Measurements from ENCODE around the gene FRMD7.
"Not testable (repeated sequence)": the region's sequence is repeated elsewhere in the genome, so short reads cannot be mapped to it uniquely, and the experiment has no call there.

FRMD7 gene, protein sequence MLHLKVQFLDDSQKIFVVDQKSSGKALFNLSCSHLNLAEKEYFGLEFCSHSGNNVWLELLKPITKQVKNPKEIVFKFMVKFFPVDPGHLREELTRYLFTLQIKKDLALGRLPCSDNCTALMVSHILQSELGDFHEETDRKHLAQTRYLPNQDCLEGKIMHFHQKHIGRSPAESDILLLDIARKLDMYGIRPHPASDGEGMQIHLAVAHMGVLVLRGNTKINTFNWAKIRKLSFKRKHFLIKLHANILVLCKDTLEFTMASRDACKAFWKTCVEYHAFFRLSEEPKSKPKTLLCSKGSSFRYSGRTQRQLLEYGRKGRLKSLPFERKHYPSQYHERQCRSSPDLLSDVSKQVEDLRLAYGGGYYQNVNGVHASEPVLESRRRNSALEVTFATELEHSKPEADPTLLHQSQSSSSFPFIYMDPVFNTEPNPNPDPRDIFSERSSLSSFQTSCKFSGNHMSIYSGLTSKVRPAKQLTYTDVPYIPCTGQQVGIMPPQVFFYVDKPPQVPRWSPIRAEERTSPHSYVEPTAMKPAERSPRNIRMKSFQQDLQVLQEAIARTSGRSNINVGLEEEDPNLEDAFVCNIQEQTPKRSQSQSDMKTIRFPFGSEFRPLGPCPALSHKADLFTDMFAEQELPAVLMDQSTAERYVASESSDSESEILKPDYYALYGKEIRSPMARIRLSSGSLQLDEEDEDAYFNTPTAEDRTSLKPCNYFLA

DNA sequence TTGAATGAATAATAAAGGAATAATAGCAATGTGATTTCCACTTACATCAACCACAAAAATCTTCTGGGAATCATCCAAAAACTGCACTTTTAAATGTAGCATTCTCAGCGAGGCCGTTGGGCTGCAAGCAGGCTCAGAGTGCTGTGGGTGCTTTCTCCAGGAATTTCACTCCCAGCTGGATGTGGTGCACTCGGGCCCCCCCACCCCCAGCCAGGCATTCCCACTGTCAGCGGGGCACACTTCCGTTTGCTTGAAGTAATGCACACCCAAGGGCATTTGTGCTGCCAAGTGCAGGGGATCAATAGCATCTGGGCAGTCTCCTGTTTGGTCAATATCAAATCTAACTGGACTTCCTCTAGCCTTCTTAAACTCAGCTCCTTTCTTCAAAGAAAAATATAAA, at the start of gene FRMD7:
FRMD7 (minus strand) TSS at position 278 of the 400 bp plus-strand sequence; CDS start at position 102, 176 bp downstream.
- no peak for DNase-seq (ENCODE audit: low read depth in 3 of 3)

DNA sequence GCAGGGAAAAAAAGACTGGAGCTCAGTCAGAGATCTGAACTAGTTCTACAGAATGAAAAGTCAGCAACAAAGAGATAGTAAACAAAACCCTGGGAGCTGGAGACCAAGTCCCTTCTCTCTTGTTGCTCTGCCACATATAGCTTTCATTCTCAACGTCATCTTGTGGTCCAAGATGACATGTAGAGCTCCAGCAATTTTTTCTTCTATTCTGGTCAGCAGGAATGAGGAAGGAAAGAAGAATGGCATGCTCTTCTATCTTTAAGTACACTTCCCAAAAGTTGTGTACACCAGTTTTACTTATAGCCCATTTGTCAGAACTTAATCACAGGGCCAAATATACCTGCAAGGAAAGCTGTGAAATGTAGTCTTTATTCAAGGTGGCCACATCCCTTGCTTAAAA, 45.8 kb upstream of the FRMD7 start:
- DNase-seq (ENCODE audit: low read depth in 3 of 3), result no peak

DNA sequence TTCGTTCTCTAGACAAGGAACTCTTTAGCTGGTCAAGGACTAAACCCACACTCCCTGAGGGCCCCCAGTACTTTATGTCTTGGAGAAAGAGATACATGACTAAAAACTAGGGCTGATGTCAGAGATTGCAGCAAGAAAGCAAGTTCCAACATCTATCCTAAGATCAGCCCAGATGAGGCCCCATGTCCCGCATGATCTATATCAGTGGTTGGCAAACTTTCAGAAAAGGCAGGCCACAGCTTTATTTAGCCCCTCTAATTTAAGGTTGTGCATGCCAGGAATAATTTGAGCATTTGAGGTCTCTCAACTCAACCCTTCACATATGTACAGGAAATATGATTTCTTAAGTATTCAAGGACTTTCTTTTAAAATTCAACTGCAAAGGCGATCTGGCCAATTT, 44.1 kb upstream of the FRMD7 start:
- no peak for DNase-seq (ENCODE audit: low read depth in 3 of 3)

DNA sequence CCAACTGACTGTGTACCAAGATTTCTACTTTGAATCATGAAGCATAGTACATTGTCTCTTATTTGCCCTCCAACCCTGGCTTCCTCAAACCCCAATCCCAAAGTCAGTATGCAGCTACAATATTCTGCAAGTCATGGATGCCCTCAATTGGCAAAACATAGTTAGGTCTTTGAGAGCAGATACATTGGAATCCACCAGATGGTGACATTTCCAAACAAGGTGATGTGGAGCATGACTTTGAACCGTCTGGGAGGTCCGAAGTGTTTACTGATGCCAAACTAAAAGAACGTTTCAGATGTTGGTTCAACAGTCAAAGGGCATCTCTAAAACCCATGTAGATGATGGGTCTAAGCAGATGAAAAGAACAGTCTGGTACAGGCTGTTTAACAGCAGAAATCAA, 43.7 kb upstream of the FRMD7 start:
- DNase-seq (ENCODE audit: low read depth in 3 of 3), result no peak

DNA sequence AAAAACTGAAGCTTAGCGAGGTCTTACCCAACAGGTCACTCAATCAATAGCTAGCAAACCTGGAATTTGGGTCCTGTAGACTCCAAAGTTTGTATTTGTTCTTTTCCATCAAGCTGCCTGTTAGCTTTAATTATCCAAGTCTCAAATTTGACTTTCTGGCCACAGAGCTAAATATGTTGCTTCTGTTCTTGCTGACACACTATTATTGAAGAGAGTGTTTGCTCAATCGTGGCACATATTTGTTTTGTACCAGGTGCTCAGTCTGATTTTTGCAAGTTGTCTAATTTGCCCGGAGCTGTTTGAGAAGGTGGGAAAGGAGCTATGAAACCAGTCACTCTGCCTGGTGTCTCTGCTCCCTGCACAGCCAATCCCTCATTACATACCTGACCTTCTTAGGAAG, 41.7 kb upstream of the FRMD7 start:
- no peak for DNase-seq (ENCODE audit: low read depth in 3 of 3)

DNA sequence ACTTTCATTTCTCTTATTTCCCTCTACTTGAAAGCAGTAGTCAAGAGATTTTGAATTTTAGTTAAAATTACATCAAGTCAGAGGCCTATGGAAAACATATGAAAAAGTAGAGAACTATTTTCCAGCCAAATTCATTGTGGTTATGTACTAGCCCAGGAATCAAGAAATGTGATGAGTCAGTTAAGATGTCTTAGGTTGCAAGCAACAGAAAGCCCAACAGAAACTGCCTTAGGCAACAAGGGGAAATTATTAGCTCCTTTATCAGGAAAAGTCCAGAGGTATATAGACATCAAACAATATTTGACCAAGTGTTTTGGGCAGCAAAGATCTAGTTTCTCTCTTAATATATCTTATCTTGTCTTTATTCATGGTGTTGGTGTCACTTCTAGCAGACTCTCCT, 37.8 kb upstream of the FRMD7 start:
- no peak for DNase-seq (ENCODE audit: low read depth in 3 of 3)

DNA sequence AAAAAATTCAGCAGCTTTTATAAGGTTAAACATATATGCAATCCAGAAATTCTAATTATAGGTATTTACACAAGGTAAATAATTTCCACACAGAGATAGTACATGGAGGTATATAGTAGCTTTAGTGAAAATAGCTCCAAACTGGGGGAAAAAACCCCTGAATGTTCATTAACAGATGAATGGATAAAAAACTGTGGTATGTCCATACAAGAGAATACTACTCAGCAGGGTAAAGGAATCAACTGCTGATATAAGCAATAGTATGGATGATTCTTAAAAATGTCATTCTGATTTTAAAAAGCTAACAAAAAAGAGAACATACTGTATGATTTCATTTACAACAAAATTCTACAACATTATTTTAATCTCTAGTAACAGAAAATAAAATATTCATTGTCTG, 37.2 kb upstream of the FRMD7 start:
- DNase-seq (ENCODE audit: low read depth in 3 of 3), result no peak

DNA sequence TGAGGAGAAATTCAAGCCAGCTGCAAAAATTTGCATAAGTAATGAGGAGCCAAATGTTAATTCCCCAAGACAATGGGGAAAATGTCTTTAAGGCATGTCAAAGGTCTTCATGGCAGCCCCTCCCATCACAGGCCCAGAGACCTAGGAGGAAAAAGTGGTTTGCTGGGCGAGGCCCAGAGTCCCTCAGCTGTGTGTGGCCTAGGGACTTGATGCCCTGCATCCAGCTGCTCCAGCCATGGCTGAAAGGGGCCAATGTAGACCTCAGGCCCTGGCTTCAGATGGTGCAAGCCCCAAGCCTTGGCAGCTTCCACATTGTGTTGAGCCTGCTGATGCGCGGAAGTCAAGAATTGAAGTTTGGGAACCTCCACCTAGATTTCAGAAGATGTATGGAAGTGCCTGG, 35.3 kb upstream of the FRMD7 start:
- DNase-seq (ENCODE audit: low read depth in 3 of 3), result not testable (repeated sequence)

DNA sequence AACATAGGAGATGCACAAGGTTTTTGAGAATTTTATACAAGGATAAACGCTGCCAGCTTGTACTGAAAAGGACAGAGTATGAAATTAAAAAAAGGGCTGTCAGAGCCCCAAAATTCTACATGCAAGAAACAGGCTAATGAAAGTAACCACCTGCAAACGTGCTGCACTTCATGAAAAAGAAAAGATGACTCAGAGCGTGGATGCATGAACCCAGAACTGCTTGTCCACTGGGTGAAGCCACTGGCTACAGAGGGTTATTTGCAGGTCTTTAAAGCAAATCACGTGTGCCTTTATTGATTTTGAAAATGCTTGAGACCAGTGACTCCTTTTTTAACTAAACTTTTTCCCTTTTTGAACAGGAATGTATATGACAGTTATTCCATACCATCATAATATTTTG, 25.3 kb upstream of the FRMD7 start:
- no peak for DNase-seq (ENCODE audit: low read depth in 3 of 3)

DNA sequence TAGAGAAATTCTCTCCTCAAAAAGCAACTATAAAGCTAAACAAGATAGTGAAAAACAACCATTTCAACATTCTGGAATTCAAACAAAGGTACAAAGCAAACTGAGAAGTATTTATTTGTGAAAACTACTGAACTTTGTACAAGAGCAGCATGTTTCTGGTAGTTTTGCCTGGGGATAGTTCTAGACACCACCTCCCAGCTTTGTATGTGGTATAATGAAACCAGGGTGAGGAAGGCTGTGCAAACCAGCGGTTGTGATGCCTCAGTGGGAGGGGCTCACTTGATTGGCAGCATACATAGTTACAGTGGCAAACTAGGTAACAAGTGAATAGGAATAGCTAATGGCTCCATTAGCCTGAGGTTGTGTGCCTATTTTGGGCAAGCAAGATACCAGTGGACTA, 18.6 kb upstream of the FRMD7 start:
- DNase-seq (ENCODE audit: low read depth in 3 of 3), result no peak

DNA sequence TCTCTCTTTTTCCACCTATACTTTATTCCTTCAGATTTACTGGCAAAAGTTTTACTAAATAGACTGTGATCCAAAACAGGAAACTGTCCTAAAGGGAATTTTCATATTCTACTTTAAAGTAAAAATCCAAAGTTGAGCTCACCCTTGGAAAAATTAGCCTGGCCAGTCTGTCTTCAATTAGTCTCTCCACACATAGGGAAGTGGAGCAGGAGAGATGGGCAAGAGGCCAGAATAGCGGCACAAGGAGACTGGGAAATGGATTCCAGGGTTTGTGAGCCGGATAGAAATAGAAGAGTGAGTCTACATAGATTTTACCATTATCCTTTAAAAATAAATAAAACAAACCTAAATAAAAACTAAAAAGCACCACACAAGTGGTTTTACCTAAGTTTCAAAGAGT, 16.2 kb upstream of the FRMD7 start:
- DNase-seq (ENCODE audit: low read depth in 3 of 3), result no peak

DNA sequence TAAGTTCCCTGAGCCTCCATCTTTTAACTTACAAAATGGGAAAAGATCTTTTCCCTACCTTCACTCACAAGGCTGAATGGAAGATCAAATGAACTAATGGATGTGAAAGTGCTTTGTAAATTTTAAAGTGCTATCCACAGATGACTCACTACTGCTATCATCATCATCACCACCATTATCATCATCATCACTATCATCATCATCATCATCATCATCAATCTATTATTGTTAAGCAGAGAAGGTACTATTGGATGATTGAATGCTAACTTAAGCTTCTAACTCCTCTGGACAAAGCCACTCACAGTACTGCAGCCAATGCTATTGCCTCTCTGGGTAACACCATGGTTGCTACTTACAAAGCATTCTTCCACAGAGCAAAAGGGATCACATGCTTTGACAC, 1.9 kb downstream of the FRMD7 start:
- no peak for DNase-seq (ENCODE audit: low read depth in 3 of 3)

DNA sequence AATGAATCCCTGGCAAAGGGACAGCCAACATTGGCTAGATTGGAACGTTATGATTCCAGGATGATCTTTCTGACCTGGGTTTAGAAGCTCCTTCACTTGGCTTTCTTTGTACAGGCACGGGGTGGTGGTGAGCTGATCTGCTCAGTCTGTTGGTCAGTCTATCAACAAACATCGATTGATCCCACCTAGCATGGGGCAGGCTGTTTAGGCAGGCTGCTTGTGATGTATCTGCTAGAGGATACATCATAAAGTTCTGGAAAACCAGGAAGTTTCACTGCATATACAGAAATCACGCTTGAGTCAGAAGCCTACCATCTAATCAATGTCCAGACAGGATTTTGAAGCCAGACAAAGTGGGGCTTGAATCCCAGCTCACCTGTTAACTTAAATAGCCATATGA, 6.9 kb downstream of the FRMD7 start:
- no peak for DNase-seq (ENCODE audit: low read depth in 3 of 3)

DNA sequence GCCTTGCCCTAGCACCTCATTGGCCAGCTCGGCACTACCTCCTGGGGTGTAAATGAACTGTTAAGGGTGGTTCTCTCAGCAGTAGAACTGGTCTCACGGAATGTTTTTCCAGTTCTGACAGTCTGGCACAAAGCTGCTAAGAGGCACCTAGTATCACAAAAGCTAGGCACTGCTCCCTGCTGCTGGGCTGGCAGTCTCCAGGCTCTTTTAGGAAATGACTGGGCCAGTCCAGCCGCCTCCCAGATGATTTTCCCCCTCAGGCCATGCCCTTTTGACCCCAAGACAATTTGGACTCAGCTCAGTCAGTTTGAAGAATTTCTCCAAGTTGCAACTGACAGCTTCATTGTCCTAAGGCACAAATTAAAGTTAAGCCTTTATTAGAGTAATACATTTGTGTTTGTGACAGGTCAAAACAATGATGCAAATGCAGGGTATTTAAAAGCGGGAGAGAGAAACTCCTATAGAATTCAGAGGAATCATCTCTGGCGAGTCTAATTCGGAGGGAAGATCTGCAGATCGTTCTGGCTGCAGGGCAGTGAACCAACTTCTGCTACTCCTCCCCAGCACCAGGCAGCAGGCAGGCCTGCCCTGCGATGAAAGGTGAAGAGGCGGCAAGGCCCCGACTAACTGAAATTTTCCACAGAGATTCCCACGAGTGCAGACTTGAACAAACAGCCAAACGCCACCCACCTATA, 7.9 kb downstream of the FRMD7 start:
- no peak for DNase-seq (ENCODE audit: low read depth in 3 of 3)

DNA sequence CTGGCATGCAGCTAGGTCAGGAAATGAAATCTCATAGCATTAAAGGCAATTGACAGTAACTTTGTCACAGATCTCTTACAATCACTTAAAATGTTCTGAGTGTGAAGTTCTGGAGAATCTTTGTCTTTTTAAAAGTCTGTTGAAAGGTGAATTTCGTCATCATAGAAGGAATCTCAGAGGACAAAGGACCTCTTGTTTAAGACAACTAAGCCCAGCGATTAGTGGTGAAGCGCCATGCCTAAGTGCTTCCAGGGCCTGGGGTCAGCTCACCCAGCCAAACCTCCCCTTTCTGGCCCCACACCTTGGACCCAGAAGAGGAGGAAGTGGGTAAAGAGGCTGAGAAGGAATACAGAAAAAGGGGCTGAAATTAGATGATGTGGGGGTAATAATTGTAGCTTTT, 8.5 kb downstream of the FRMD7 start:
- no peak for DNase-seq (ENCODE audit: low read depth in 3 of 3)

DNA sequence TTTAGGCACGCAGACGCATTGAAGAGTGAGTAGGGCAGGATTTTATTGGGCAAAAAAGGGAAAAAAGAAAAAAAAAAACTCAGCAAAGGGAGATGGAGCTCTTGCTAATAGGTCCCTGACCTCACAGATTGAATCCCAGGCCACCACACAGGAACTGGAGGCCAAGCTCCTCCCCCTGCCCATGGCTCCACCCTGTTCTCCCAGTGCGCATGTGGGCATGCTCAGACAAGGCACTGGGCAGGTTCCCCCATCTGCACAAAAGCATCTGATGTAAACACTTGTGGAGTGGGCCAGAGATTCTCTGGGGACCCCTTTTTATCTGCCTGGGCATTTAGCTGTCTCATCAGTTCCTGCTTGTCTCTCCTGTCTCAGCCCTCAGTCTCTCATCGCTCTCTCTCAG, 9.5 kb downstream of the FRMD7 start:
- DNase-seq (ENCODE audit: low read depth in 3 of 3), result no peak

DNA sequence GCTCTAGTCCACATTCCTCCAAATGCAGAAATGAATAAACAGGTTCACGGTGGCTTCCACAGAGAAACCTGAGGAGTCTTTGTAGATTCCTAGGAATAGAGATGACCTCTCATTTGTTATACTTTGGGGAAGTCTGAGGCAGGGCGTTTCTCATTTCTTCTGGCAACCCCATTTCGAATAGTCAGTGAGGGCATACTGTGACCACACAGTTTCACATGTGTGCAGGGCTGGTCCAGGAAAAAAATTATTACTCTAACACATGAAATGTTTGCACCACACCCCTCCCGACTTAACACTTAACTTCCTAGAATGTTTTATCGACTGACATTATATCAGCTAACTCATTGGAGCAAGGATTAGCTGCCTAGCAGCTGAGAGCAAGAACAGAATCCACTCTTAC, 12.0 kb downstream of the FRMD7 start:
- DNase-seq (ENCODE audit: low read depth in 3 of 3), result no peak

DNA sequence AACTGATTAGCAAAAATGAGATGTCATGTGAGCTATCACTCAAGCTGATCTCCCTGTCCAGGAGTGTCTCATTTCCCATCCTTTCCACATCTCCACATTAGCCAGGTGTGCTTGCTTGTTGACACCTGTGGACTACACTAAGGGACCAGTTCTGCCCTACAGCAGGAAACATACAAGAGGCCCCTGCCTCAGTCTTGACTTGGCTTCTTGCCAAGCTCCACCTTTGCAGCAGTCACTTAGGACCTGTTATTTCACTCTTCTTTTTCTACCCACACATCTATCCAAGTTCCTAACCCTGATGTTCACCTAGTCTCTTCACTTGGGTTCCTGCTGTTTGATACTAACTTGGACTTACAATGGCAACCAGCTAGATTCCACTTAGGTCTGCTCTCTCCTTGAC, 13.2 kb downstream of the FRMD7 start:
- no peak for DNase-seq (ENCODE audit: low read depth in 3 of 3)

DNA sequence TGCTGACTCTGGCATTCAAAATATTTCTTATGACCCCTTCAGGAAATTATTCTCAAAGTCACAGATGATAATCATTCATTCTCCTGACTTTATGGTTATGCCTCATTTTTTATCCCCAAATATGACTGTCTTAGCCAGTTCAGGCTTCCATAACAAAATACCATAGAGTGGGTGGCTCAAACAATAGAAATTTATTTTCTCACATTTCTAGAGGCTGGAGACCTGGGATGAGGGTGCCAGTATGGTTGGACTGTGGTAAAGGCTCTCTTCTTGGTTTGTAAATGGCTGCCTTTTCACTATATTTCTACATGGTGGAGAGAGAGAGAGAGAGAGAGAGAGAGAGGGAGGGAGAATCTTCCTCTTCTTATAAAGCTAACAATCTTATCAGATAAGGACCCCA, 20.5 kb downstream of the FRMD7 start:
- no peak for DNase-seq (ENCODE audit: low read depth in 3 of 3)

DNA sequence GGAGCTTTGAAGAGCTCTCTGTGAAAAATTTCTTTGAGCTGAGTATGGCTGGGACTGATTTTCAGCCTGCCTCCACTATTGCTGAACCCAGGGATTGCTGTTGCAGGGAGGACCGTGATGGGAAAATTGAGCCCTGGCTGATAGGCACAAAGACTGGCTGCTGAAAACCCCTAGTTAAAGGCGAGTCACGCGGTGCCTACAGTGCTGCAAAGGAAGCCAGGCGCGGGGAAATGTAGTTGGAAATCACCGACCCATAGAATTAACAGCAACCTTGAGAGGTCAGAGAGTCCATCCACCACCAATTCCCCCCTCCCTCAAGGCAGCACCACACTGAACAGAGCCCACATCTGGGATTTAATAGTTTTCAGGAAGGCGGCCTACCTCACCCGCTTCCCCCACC, 26.0 kb downstream of the FRMD7 start:
- no peak for DNase-seq (ENCODE audit: low read depth in 3 of 3)

DNA sequence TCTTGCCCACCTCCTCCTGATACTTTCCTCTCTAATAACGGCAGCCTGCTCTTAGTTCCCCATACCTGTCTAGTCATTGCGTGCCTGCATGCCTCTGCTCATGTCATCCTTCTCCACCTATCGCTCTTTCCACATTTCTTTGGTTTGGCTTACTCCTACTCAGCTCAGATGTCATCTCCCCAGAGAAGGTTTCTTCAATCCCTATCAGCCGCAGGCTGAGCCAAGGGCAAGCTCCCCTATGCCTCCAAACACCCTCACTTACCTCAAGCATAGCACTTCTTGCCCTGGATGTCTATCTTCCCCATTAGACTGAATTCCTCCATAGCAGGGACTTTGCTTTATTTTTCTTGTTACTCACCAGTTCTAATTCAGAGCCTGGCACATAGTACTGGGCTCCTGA, 26.6 kb downstream of the FRMD7 start:
- DNase-seq (ENCODE audit: low read depth in 3 of 3), result no peak

DNA sequence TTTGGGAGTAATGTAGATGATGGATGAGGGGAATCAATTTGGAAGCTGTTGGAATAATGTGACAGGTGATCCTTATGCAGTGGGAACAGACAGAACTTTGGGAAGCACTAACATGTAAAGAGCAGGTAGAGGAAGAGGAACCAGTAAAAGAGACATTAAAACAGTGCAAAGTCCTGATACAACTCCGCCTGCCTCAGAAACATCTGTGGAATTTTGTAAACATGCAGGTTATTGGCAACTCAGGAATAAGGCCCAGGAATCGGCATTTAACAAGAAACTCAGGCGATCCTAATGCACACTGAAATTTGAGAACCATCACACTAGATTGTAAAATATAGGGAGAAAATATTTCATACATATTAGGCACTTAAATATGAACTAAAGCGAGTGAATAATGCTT, 29.1 kb downstream of the FRMD7 start:
- not testable (repeated sequence) for DNase-seq (ENCODE audit: low read depth in 3 of 3)

DNA sequence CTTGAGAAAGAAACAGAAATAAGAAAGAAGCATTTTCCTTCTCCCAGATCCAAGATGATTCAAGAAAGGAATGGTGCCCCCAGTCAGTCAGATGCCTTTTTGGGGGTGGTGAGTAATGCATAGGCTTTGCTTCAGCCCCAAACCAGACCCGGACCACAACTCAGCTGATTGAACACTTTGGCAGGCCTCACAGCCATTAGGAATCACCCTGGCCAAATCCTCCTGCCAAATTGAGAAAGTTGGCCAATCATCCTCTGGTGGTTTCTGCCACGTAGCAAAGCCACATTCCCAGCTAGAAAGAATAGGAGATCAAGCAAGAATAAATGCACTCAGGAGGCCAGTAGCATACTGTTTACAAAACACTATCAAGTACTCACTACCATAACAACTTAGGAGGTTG, 33.7 kb downstream of the FRMD7 start:
- DNase-seq (ENCODE audit: low read depth in 3 of 3), result no peak

Data from stimulated activated CD4-positive, alpha-beta T cell treated with anti-CD3 and anti-CD28 coated beads, TNF-alpha, amount 100 ng/mL, for 24 hours (primary cell).